Natural killer cell (primary cell): Measurements from ENCODE around the gene PTPRN2. TPM values are rescaled to one million over a fixed set of nuclear protein-coding genes. Genes with fewer than 3 reads are reported as not detected.

Source experiments
- ATAC-seq, 3 donors: fragments of 150-1000 bp in 2 of 3; fragments of 200-7000 bp in 1 of 3; cut with Tn5 transposase; 1 replicate in 1 of 3; 2 replicates in 2 of 3; pipeline ENCODE4 v1.10.0; 2021; ENCODE audit warnings: mild to moderate bottlenecking in 2 of 3, moderate library complexity in 2 of 3
- DNase-seq, 2 donors: peaks; one replicate each; pipeline versions ENCODE4 v3.0.0 to v3.0.0-alpha.2; 2013 to 2021; ENCODE audit warnings: mixed read lengths in 1 of 2
- H3K27ac ChIP-seq: one replicate; pipeline ENCODE4 v1.5.1; 2013; ENCODE audit warnings: mild to moderate bottlenecking, low read length
- H3K27me3 ChIP-seq: one replicate; pipeline ENCODE4 v1.6.1; 2013; ENCODE audit warnings: low read length; ENCODE audit not compliant: control insufficient read depth, insufficient read depth
- H3K36me3 ChIP-seq: one replicate; pipeline ENCODE4 v1.6.1; 2013; ENCODE audit warnings: low read length; ENCODE audit not compliant: control insufficient read depth, insufficient read depth
- H3K4me1 ChIP-seq: one replicate; pipeline ENCODE4 v1.6.1; 2013; ENCODE audit warnings: low read length; ENCODE audit not compliant: control insufficient read depth, insufficient read depth
- H3K4me3 ChIP-seq: one replicate; pipeline ENCODE4 v1.5.1; 2013; ENCODE audit warnings: low read length
- H3K9me3 ChIP-seq: one replicate; pipeline ENCODE4 v1.6.1; 2013; ENCODE audit warnings: low read length; ENCODE audit not compliant: control insufficient read depth, insufficient read depth
- H3K27ac Mint-ChIP-seq, 2 donors: one replicate each; pipeline ENCODE4 v1.8.0; 2022; ENCODE audit warnings: mild to moderate bottlenecking in 2 of 2, mixed read lengths in 2 of 2, moderate library complexity in 1 of 2
- H3K27me3 Mint-ChIP-seq, 2 donors: one replicate each; pipeline ENCODE4 v1.8.0; 2022; ENCODE audit warnings: low read depth in 2 of 2, mixed read lengths in 2 of 2
- H3K36me3 Mint-ChIP-seq: one replicate; pipeline ENCODE4 v1.8.0; 2022; ENCODE audit warnings: mixed read lengths
- H3K4me1 Mint-ChIP-seq, 2 donors: one replicate each; pipeline ENCODE4 v1.8.0; 2022; ENCODE audit warnings: mixed read lengths in 2 of 2
- H3K4me3 Mint-ChIP-seq: one replicate; pipeline ENCODE4 v1.8.0; 2022; ENCODE audit warnings: mild to moderate bottlenecking, moderate library complexity, mixed read lengths
- H3K9me3 Mint-ChIP-seq, 2 donors: one replicate each; pipeline ENCODE4 v1.8.0; 2022; ENCODE audit warnings: mixed read lengths in 2 of 2
- CTCF ChIP-seq: fragments of 200-600 bp; IDR thresholded peaks from one replicate; pipeline ENCODE4 v1.8.0; 2022; ENCODE audit warnings: antibody characterized with exemption
- WGBS: methylation state at CpG from one replicate; pipeline ENCODE4 v1.1.7; 2013; ENCODE audit warnings: missing lambda C conversion rate; ENCODE audit not compliant: insufficient coverage; 5-methylcytosine and 5-hydroxymethylcytosine counted together
- intact Hi-C: fragments of 100-400 bp; cut with micrococcal nuclease; formaldehyde crosslinking; loops from one replicate; pipeline ENCODE4 v1.14.2; 2022
- total RNA-seq, 4 donors: library from RNA; stranded (reverse); fragments of 120-200 nt in 1 of 4; gene quantifications; one replicate each; pipeline versions ENCODE4 v1.2.3 to v1.2.4, GENCODE V29; 2013 to 2022

PTPRN2 gene
- total RNA-seq, 3 donors from 2014 or later (not counting 1 experiment from before 2014, with no cell fraction given), result 1.3 to 2.5 (median 1.9) TPM

GRCh38 chr7:157590526-157590925, 997.1 kb downstream of the PTPRN2 start:
- H3K4me1 Mint-ChIP-seq, result peaks cover 6 to 17% of the 10 kb centered on the region in 2 donors
- no peak for ATAC-seq
- H3K4me3 Mint-ChIP-seq, result no peak overlapping the region
- no peak for TF ChIP-seq CTCF
- 90% methylated on average over 13 of the region's 13 CpGs for WGBS
- H3K27me3 Mint-ChIP-seq, result peaks cover 13 to 17% of the 10 kb centered on the region in 2 donors
- no peaks in the 10 kb centered on the region for H3K36me3 ChIP-seq
- H3K27me3 ChIP-seq, result peaks cover 15% of the 10 kb centered on the region
- H3K27ac ChIP-seq, result no peak overlapping the region
- H3K9me3 Mint-ChIP-seq, result no peaks in the 10 kb centered on the region
- H3K4me3 ChIP-seq, result no peak overlapping the region
- peaks cover 24% of the 10 kb centered on the region for H3K4me1 ChIP-seq
- no peaks in the 10 kb centered on the region for H3K36me3 Mint-ChIP-seq
- no peak overlapping the region for H3K27ac Mint-ChIP-seq
- no peak for DNase-seq
- intact Hi-C loops, result no loop called here
- peaks cover 22% of the 10 kb centered on the region for H3K9me3 ChIP-seq

GRCh38 chr7:157589680-157590079, 997.9 kb downstream of the PTPRN2 start:
- peaks cover 25% of the 10 kb centered on the region for H3K9me3 ChIP-seq
- H3K4me3 Mint-ChIP-seq, result no peak overlapping the region
- peaks cover 6 to 21% of the 10 kb centered on the region in 2 donors for H3K4me1 Mint-ChIP-seq
- no peaks in the 10 kb centered on the region for H3K9me3 Mint-ChIP-seq
- no peak overlapping the region for H3K27ac Mint-ChIP-seq
- DNase-seq (no peak), ATAC-seq (no peak)
- H3K36me3 ChIP-seq, result no peaks in the 10 kb centered on the region
- H3K27me3 Mint-ChIP-seq, result peaks cover 20% of the 10 kb centered on the region in 2 donors
- no peak for TF ChIP-seq CTCF
- H3K4me1 ChIP-seq, result peaks cover 29% of the 10 kb centered on the region
- peaks cover 21% of the 10 kb centered on the region for H3K27me3 ChIP-seq
- H3K36me3 Mint-ChIP-seq, result no peaks in the 10 kb centered on the region
- no peak overlapping the region for H3K4me3 ChIP-seq
- 92% methylated on average over 9 of the region's 11 CpGs for WGBS
- intact Hi-C loops, result no loop called here
- H3K27ac ChIP-seq, result no peak overlapping the region

GRCh38 chr7:157587805-157588560, 999.6 kb downstream of the PTPRN2 start:
- WGBS, result 92% methylated on average over 34 of the region's 34 CpGs
- Histone ChIP-seq H3K27ac (no peak overlapping the region), H3K4me3 (no peak overlapping the region), H3K27me3 (peaks cover 24% of the 10 kb centered on the region), H3K36me3 (no peaks in the 10 kb centered on the region), H3K4me1 (peaks cover 19% of the 10 kb centered on the region), H3K9me3 (peaks cover 16% of the 10 kb centered on the region)
- H3K4me1 Mint-ChIP-seq, result peaks cover 6 to 15% of the 10 kb centered on the region in 2 donors
- intact Hi-C loops, result no loop called here
- H3K36me3 Mint-ChIP-seq, result no peaks in the 10 kb centered on the region
- H3K9me3 Mint-ChIP-seq, result no peaks in the 10 kb centered on the region
- no peak for TF ChIP-seq CTCF
- no peak for ATAC-seq
- H3K27me3 Mint-ChIP-seq, result peaks cover 34 to 35% of the 10 kb centered on the region in 2 donors
- H3K4me3 Mint-ChIP-seq, result no peak overlapping the region
- no peak overlapping the region for H3K27ac Mint-ChIP-seq
- no peak for DNase-seq
